Measurements from ENCODE around the gene PLK5.

GRCh38 chr19:1538978-1539377 lies 15.1 kb downstream of the PLK5 start:
- TF ChIP-seq POLR2AphosphoS5 (IDR thresholded peaks at IDR 0.05) = no peak
- TF ChIP-seq CTCF (IDR thresholded peaks at IDR 0.05) = no peak
- TF ChIP-seq POLR2A (IDR thresholded peaks at IDR 0.05) = no peak

Data from gastroesophageal sphincter (tissue), 3 donors.